H1 (cell line): ENCODE data around the gene PRSS2. TPM values are rescaled to one million over a fixed set of nuclear protein-coding genes. Genes with fewer than 3 reads are reported as not detected.

Source experiments
- CTCF ChIA-PET: fragments of 300-600 bp; sonication (Branson Sonifier 250); formaldehyde crosslinking; loops from one replicate; lab custom pipeline; 2021; ENCODE audit not compliant: partially characterized antibody; lab: Charles Lee
- POLR2A ChIA-PET: fragments of 300-600 bp; sonication (Branson Sonifier 250); formaldehyde crosslinking; loops from one replicate; lab custom pipeline; 2021; ENCODE audit warnings: inconsistent platforms; ENCODE audit not compliant: partially characterized antibody; lab: Charles Lee
- DNase-seq, 2 experiments: peaks; one replicate each; pipeline versions ENCODE4 v3.0.0 to v3.0.0-alpha.2; 2010 to 2022; ENCODE audit warnings: low spot score in 2 of 2, low read depth in 1 of 2, mixed read lengths in 1 of 2
- FAIRE-seq: peaks from 2 replicates; lab custom pipeline; 2011; peaks lifted over from hg19 to GRCh38; lab: Jason Lieb, UNC
- H2AFZ ChIP-seq: 2 replicates; pipeline ENCODE4 v1.8.1; 2012; ENCODE audit warnings: low read length, inconsistent platforms
- H2AK5ac ChIP-seq: 2 replicates; pipeline ENCODE4 v1.6.1; 2013; ENCODE audit warnings: low read depth, low read length
- H2BK120ac ChIP-seq: replicated peaks from 2 replicates; pipeline ENCODE3; 2013; ENCODE audit warnings: low read depth, low read length, inconsistent platforms
- H2BK12ac ChIP-seq: 2 replicates; pipeline ENCODE4 v1.6.1; 2013; ENCODE audit warnings: low read depth, low read length
- H2BK15ac ChIP-seq: 2 replicates; pipeline ENCODE4 v1.6.1; 2013; ENCODE audit warnings: low read length
- H2BK20ac ChIP-seq: 2 replicates; pipeline ENCODE4 v1.6.1; 2013; ENCODE audit warnings: low read length
- H2BK5ac ChIP-seq: 2 replicates; pipeline ENCODE4 v1.6.1; 2013; ENCODE audit warnings: low read depth, low read length
- H3K14ac ChIP-seq: 2 replicates; pipeline ENCODE4 v1.6.1; 2013; ENCODE audit warnings: inconsistent platforms; ENCODE audit not compliant: insufficient read length
- H3K18ac ChIP-seq: 2 replicates; pipeline ENCODE4 v1.6.1; 2013; ENCODE audit warnings: low read length; ENCODE audit errors: extremely low read depth
- H3K23ac ChIP-seq: 2 replicates; pipeline ENCODE4 v1.6.1; 2013; ENCODE audit warnings: inconsistent platforms; ENCODE audit not compliant: insufficient read length
- H3K23me2 ChIP-seq: 2 replicates; pipeline ENCODE4 v1.6.1; 2013; ENCODE audit warnings: low read depth, low read length
- H3K27ac ChIP-seq: 2 replicates; pipeline ENCODE4 v1.6.1; 2011; ENCODE audit warnings: low read depth, low read length, inconsistent platforms
- H3K27me3 ChIP-seq, 4 experiments: replicated peaks in 1 of 4; 1 replicate in 1 of 4; 2 replicates in 3 of 4; pipeline versions ENCODE4 v1.6.1 to v1.8.1; 2011 to 2013; ENCODE audit warnings: low read length in 3 of 4, mild to moderate bottlenecking in 3 of 4, inconsistent platforms in 2 of 4, mixed read lengths in 2 of 4, moderate library complexity in 1 of 4; ENCODE audit not compliant: control insufficient read depth in 3 of 4, insufficient read depth in 3 of 4; ENCODE audit errors: extremely low read depth in 1 of 4
- H3K36me3 ChIP-seq, 4 experiments: 2 replicates each; pipeline versions ENCODE4 v1.6.1 to v1.8.1; 2011 to 2013; ENCODE audit warnings: mild to moderate bottlenecking in 4 of 4, low read length in 3 of 4, moderate library complexity in 2 of 4, control low read depth in 1 of 4, inconsistent platforms in 1 of 4; ENCODE audit not compliant: insufficient read depth in 4 of 4, control insufficient read depth in 2 of 4
- H3K4ac ChIP-seq: replicated peaks from 2 replicates; pipeline ENCODE3; 2013; ENCODE audit warnings: low read length, low read depth, mixed read lengths, inconsistent platforms; ENCODE audit not compliant: insufficient read length
- H3K4me1 ChIP-seq, 4 experiments: replicated peaks in 1 of 4; 1 replicate in 1 of 4; 2 replicates in 3 of 4; pipeline versions ENCODE4 v1.6.1 to v1.8.1; 2011 to 2013; ENCODE audit warnings: low read length in 3 of 4, inconsistent platforms in 2 of 4, mixed read lengths in 1 of 4; ENCODE audit not compliant: insufficient read depth in 4 of 4, control insufficient read depth in 3 of 4
- H3K4me2 ChIP-seq, 2 experiments: 2 replicates each; pipeline versions ENCODE4 v1.6.1 to v1.8.1; 2011 to 2013; ENCODE audit warnings: low read depth in 2 of 2, low read length in 2 of 2, control low read depth in 1 of 2, inconsistent platforms in 1 of 2, mild to moderate bottlenecking in 1 of 2; ENCODE audit not compliant: insufficient read depth in 1 of 2
- H3K4me3 ChIP-seq, 4 experiments: fragments of 200-600, 300-600 bp in 1 of 4; sonication (generic), shearing (Covaris generic), sonication (Bioruptor Twin) in 1 of 4; 2 replicates each; pipeline versions ENCODE4 v1.5.1 to v1.8.1; 2011 to 2016; ENCODE audit warnings: low read length in 4 of 4, low read depth in 3 of 4, control low read depth in 2 of 4, inconsistent platforms in 2 of 4, mild to moderate bottlenecking in 2 of 4, mixed read lengths in 1 of 4, moderate library complexity in 1 of 4; ENCODE audit not compliant: insufficient read depth in 2 of 4; ENCODE audit errors: extremely low read depth in 1 of 4
- H3K56ac ChIP-seq: replicated peaks from 2 replicates; pipeline ENCODE3; 2013; ENCODE audit warnings: low read depth, mild to moderate bottlenecking, mixed read lengths, low read length, inconsistent platforms; ENCODE audit not compliant: insufficient read length
- H3K79me1 ChIP-seq: 2 replicates; pipeline ENCODE4 v1.6.1; 2013; ENCODE audit warnings: low read depth, low read length, control low read depth
- H3K79me2 ChIP-seq, 2 experiments: 2 replicates each; pipeline versions ENCODE4 v1.6.1 to v1.8.1; 2012 to 2013; ENCODE audit warnings: low read length in 2 of 2, mild to moderate bottlenecking in 2 of 2, inconsistent platforms in 1 of 2; ENCODE audit not compliant: insufficient read depth in 2 of 2, control insufficient read depth in 1 of 2
- H3K9ac ChIP-seq, 4 experiments: replicated peaks in 1 of 4; 1 replicate in 1 of 4; 2 replicates in 3 of 4; pipeline versions ENCODE4 v1.6.1 to v1.8.1; 2011 to 2013; ENCODE audit warnings: low read depth in 3 of 4, low read length in 3 of 4, control low read depth in 2 of 4, mild to moderate bottlenecking in 2 of 4, moderate library complexity in 2 of 4, inconsistent platforms in 1 of 4; ENCODE audit errors: extremely low read depth in 1 of 4
- H3K9me3 ChIP-seq, 2 experiments: 2 replicates each; pipeline versions ENCODE4 v1.6.1 to v1.8.1; 2012 to 2013; ENCODE audit warnings: mild to moderate bottlenecking in 2 of 2, moderate library complexity in 2 of 2, control low read depth in 1 of 2, inconsistent platforms in 1 of 2, low read depth in 1 of 2, low read length in 1 of 2, mixed read lengths in 1 of 2; ENCODE audit not compliant: insufficient read depth in 2 of 2
- H4K20me1 ChIP-seq, 2 experiments: replicated peaks in 1 of 2; 2 replicates each; pipeline versions ENCODE3 to v1.8.1; 2011 to 2013; ENCODE audit warnings: inconsistent platforms in 2 of 2, low read length in 2 of 2, mild to moderate bottlenecking in 1 of 2; ENCODE audit not compliant: insufficient read depth in 2 of 2, control insufficient read depth in 1 of 2
- H4K5ac ChIP-seq: 2 replicates; pipeline ENCODE4 v1.6.1; 2013; ENCODE audit warnings: low read length, low read depth, mixed read lengths, inconsistent platforms; ENCODE audit not compliant: insufficient read length
- H4K8ac ChIP-seq: 2 replicates; pipeline ENCODE4 v1.8.0; 2013; ENCODE audit warnings: mild to moderate bottlenecking, moderate library complexity, low read length, inconsistent platforms; ENCODE audit not compliant: insufficient read depth; ENCODE audit errors: extremely low read depth
- H4K91ac ChIP-seq: replicated peaks from 2 replicates; pipeline ENCODE3; 2013; ENCODE audit warnings: low read length, mixed read lengths, inconsistent platforms; ENCODE audit not compliant: insufficient read length
- BRCA1 ChIP-seq: IDR thresholded peaks from 2 replicates; pipeline ENCODE4 v1.6.1; 2012; ENCODE audit warnings: low read depth, low read length, improper control_type of control experiment
- CBX8 ChIP-seq: fragments of 300-800, 300-1000 bp; sonication (generic); IDR thresholded peaks from 2 replicates; pipeline ENCODE4 v1.7.1; 2016; ENCODE audit warnings: low read depth, low read length, borderline replicate concordance
- E2F6 ChIP-seq: IDR thresholded peaks from 2 replicates; pipeline ENCODE4 v1.6.1; 2012; ENCODE audit warnings: inconsistent platforms
- MAX ChIP-seq: IDR thresholded peaks from 2 replicates; pipeline ENCODE4 v1.6.1; 2012; ENCODE audit warnings: inconsistent platforms
- YY1 ChIP-seq: IDR thresholded peaks from 2 replicates; pipeline ENCODE4 v1.6.1; 2011; ENCODE audit warnings: low read depth, mild to moderate bottlenecking, low read length
- WGBS, 2 experiments: shearing (Covaris generic) in 1 of 2; methylation state at CpG; one replicate each; pipeline versions ENCODE4 v1.1.6 to v1.1.7; 2013 to 2015; ENCODE audit warnings: low lambda C conversion rate in 2 of 2, mixed read lengths in 2 of 2, inconsistent platforms in 1 of 2, low coverage in 1 of 2, missing lambda C conversion rate in 1 of 2; ENCODE audit not compliant: insufficient replicate concordance in 2 of 2, insufficient coverage in 1 of 2, insufficient read length in 1 of 2; ENCODE audit errors: extremely low coverage in 1 of 2, missing lambda C conversion rate in 1 of 2; 5-methylcytosine and 5-hydroxymethylcytosine counted together
- polyA plus RNA-seq, 7 experiments: library from polyadenylated mRNA; depleted of rRNA in 3 of 7; stranded (reverse) in 5 of 7; unstranded in 2 of 7; fragments of >200 nt in 5 of 7; fragments of 200-250 nt in 2 of 7; gene quantifications; 1 replicate in 5 of 7; 2 replicates in 1 of 7; 4 replicates in 1 of 7; pipeline versions ENCODE4 v1.2.1 to v1.2.3, GENCODE V29; 2011 to 2013; ENCODE audit warnings: missing spikeins in 2 of 7, mixed read lengths in 2 of 7
- total RNA-seq: library from RNA; stranded (reverse); fragmentation: NEBNext Ultra II Directional; extraction: Animal tissue kit (Norgen Biotek cat#: 25700); gene quantifications from 2 replicates; pipeline ENCODE4 v1.2.1, GENCODE V29; 2021

The PRSS2 gene
- total and polyA plus RNA-seq, 2 of the 8 experiments (the other 6 are each of a cell fraction or from before 2014, with no cell fraction given), result not detected

- Histone ChIP-seq H3K4me3 (no peak overlapping the region), H3K27ac (no peak overlapping the region), H3K79me1 (no peaks in the 10 kb centered on the region), H2BK20ac (no peak overlapping the region), H2AK5ac (no peak overlapping the region), H3K4me2 (no peak overlapping the region), H3K9me3 (no peaks in the 10 kb centered on the region), H3K56ac (no peak overlapping the region), H2BK5ac (no peak overlapping the region), H4K20me1 (no peaks in the 10 kb centered on the region), H3K23me2 (no peaks in the 10 kb centered on the region), H3K27me3 (no peaks in the 10 kb centered on the region), H3K23ac (no peak overlapping the region), H3K9ac (no peak overlapping the region), H2AFZ (no peak overlapping the region), H4K8ac (no peak overlapping the region), H3K79me2 (no peaks in the 10 kb centered on the region), H3K4me1 (peaks cover 0 to 4% (median 0%) of the 10 kb centered on the region in 4 experiments; a peak in 1 of 7 replicates), H3K36me3 (no peaks in the 10 kb centered on the region), H2BK15ac (no peak overlapping the region), H3K18ac (no peak overlapping the region), H2BK120ac (no peak overlapping the region), H4K91ac (no peak overlapping the region), H2BK12ac (no peak overlapping the region), H4K5ac (no peak overlapping the region), H3K14ac (no peak overlapping the region), H3K4ac (no peak overlapping the region)
- DNase-seq (no peak), FAIRE-seq (no peak)
- TF ChIP-seq E2F6 (no peak), YY1 (no peak), CBX8 (no peak), MAX (no peak), BRCA1 (no peak)
- ChIA-PET CTCF (interaction anchor here (0.8 to 5.1 kb wide), 5 partner anchors 9 to 159 kb away, joined by 3 to 23 read pairs (median 3); no protein-coding TSS in a partner anchor), POLR2A (no interaction called here)
- WGBS, 2 experiments, result 75% methylated on average over 1 of the region's 1 CpG; no CpG with 5 or more reads in 1 of the 2 experiments
Observed at GRCh38 chr7:142762104-142762503, 8.7 kb upstream of the PRSS2 start.
